Neural cell (in vitro differentiated cells): Measurements from ENCODE around the gene GIMAP8. TPM values are rescaled to one million over a fixed set of nuclear protein-coding genes. Genes with fewer than 3 reads are reported as not detected.
"Not testable (repeated sequence)": the region's sequence is repeated elsewhere in the genome, so short reads cannot be mapped to it uniquely, and the experiment has no call there.

Experiments used
- H2AFZ ChIP-seq: fragments of 200-600, 300-800 bp; sonication (generic), shearing (Covaris generic); 2 replicates; pipeline ENCODE4 v1.6.0; 2014; ENCODE audit warnings: low read depth, mild to moderate bottlenecking, antibody characterized with exemption, low read length, moderate library complexity
- H3F3A ChIP-seq: fragments of 200-600 bp; shearing (Covaris generic); 2 replicates; pipeline ENCODE4 v1.6.1; 2016; ENCODE audit warnings: mild to moderate bottlenecking, moderate library complexity, mixed read lengths, antibody characterized with exemption, low read length; ENCODE audit not compliant: insufficient read depth, poor library complexity, severe bottlenecking
- H3K27ac ChIP-seq: fragments of 200-600, 300-800 bp; sonication (generic), shearing (Covaris generic); 2 replicates; pipeline ENCODE4 v1.5.1; 2014; ENCODE audit warnings: mild to moderate bottlenecking, low read length, moderate library complexity
- H3K27me3 ChIP-seq: fragments of 300-800, 200-600 bp; sonication (generic), shearing (Covaris generic); 2 replicates; pipeline ENCODE4 v1.6.0; 2014; ENCODE audit warnings: mild to moderate bottlenecking, low read depth, low read length, moderate library complexity; ENCODE audit not compliant: insufficient read depth
- H3K36me3 ChIP-seq: fragments of 300-800, 200-600 bp; sonication (generic), shearing (Covaris generic); 2 replicates; pipeline ENCODE4 v1.5.1; 2014; ENCODE audit warnings: mild to moderate bottlenecking, antibody characterized with exemption, low read length, moderate library complexity; ENCODE audit not compliant: insufficient read depth
- H3K4me2 ChIP-seq: fragments of 300-800, 200-600 bp; sonication (generic), shearing (Covaris generic); 2 replicates; pipeline ENCODE4 v1.6.0; 2014; ENCODE audit warnings: mild to moderate bottlenecking, low read length
- H3K4me3 ChIP-seq: fragments of 300-800, 200-600 bp; sonication (generic), shearing (Covaris generic); 2 replicates; pipeline ENCODE4 v1.5.1; 2014; ENCODE audit warnings: mild to moderate bottlenecking, low read length, moderate library complexity
- H3K79me2 ChIP-seq: fragments of 200-600 bp; shearing (Covaris generic); replicated peaks from 2 replicates; pipeline ENCODE4 v1.6.0; 2014; ENCODE audit warnings: mild to moderate bottlenecking, low read length, moderate library complexity; ENCODE audit not compliant: insufficient read depth
- H3K9ac ChIP-seq: fragments of 300-800, 200-600 bp; sonication (generic), shearing (Covaris generic); 2 replicates; pipeline ENCODE4 v1.6.1; 2016; ENCODE audit warnings: mild to moderate bottlenecking, low read length, mixed read lengths
- H3K9me2 ChIP-seq: fragments of 200-600 bp; shearing (Covaris generic); 2 replicates; pipeline ENCODE4 v1.6.1; 2016; ENCODE audit warnings: mild to moderate bottlenecking, low read length, mixed read lengths; ENCODE audit not compliant: insufficient read depth
- H3K9me3 ChIP-seq: fragments of 200-600, 300-800 bp; sonication (generic), shearing (Covaris generic); 2 replicates; pipeline ENCODE4 v1.6.1; 2016; ENCODE audit warnings: mild to moderate bottlenecking, mixed run types, low read length, moderate library complexity, mixed read lengths
- H4K20me1 ChIP-seq: fragments of 200-600 bp; shearing (Covaris generic); 2 replicates; pipeline ENCODE4 v1.6.1; 2016; ENCODE audit warnings: mild to moderate bottlenecking, mixed run types; ENCODE audit not compliant: insufficient read depth
- CTCF ChIP-seq: fragments of 450-650 bp; IDR thresholded peaks from 2 replicates; pipeline ENCODE4 v1.5.1; 2014; ENCODE audit warnings: antibody characterized with exemption, mild to moderate bottlenecking, moderate library complexity; ENCODE audit not compliant: poor library complexity, severe bottlenecking
- EP300 ChIP-seq: fragments of 450-650 bp; conservative IDR thresholded peaks from 2 replicates; pipeline ENCODE4 v1.6.1; 2014; ENCODE audit warnings: antibody characterized with exemption, mild to moderate bottlenecking, moderate library complexity; ENCODE audit not compliant: poor library complexity, severe bottlenecking
- EZH2 ChIP-seq: fragments of 200-600, 300-800 bp; shearing (Covaris generic), sonication (generic); IDR thresholded peaks from 2 replicates; pipeline ENCODE4 v1.6.1; 2014; ENCODE audit warnings: antibody characterized with exemption, low read length, borderline replicate concordance, mild to moderate bottlenecking; ENCODE audit not compliant: insufficient read depth, poor library complexity, severe bottlenecking
- MXI1 ChIP-seq: fragments of 450-650 bp; conservative IDR thresholded peaks from 2 replicates; pipeline ENCODE4 v1.6.1; 2014; ENCODE audit warnings: antibody characterized with exemption, mild to moderate bottlenecking; ENCODE audit not compliant: poor library complexity, severe bottlenecking
- POLR2AphosphoS5 ChIP-seq: IDR thresholded peaks from 2 replicates; pipeline ENCODE4 v1.6.1; 2012
- RAD21 ChIP-seq: fragments of 450-650 bp; conservative IDR thresholded peaks from 2 replicates; pipeline ENCODE4 v1.6.1; 2014; ENCODE audit warnings: antibody characterized with exemption, mild to moderate bottlenecking, moderate library complexity
- SMC3 ChIP-seq: fragments of 450-650 bp; conservative IDR thresholded peaks from 2 replicates; pipeline ENCODE4 v1.6.1; 2014; ENCODE audit warnings: antibody characterized with exemption, mild to moderate bottlenecking, moderate library complexity; ENCODE audit not compliant: poor library complexity
- TAF1 ChIP-seq: IDR thresholded peaks from 2 replicates; pipeline ENCODE4 v1.6.1; 2012; ENCODE audit warnings: low read depth
- polyA plus RNA-seq: library from polyadenylated mRNA; depleted of rRNA; stranded (reverse); fragments of >200 nt; gene quantifications from 2 replicates; pipeline ENCODE4 v1.2.3, GENCODE V29; 2014
- TF ChIP-seq, protein P1 (sequence below): IDR thresholded peaks from 2 replicates; pipeline ENCODE4 v1.6.1; 2012; ENCODE audit warnings: borderline replicate concordance

GIMAP8 gene
- polyA plus RNA-seq, 1 donor from 2014 or later, result not detected

DNA sequence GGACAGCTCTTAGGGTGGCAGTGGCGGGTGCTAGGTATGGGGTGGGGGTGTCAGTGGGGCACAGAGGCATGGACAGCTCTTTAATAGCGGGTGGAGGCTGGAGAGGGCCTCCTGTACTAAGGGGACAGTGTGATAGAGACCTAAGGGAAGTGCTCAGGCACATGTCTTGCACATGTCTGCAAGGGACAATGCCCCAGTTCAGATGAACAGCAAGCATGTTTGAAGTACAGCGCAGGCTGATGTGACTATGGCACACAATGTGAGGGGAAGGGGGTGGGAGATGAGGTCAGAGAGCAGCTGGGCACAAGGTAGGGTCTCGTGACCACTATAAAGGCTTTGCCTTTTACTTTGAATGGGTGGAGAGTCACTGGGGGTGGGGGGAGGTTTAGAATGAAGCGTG is 3.5 kb downstream of the GIMAP8 start:
- TF ChIP-seq CTCF (no peak), POLR2AphosphoS5 (no peak), TAF1 (no peak), RAD21 (no peak), SMC3 (no peak), EP300 (no peak), EZH2 (no peak), MXI1 (no peak)
- TF ChIP-seq, protein P1, sequence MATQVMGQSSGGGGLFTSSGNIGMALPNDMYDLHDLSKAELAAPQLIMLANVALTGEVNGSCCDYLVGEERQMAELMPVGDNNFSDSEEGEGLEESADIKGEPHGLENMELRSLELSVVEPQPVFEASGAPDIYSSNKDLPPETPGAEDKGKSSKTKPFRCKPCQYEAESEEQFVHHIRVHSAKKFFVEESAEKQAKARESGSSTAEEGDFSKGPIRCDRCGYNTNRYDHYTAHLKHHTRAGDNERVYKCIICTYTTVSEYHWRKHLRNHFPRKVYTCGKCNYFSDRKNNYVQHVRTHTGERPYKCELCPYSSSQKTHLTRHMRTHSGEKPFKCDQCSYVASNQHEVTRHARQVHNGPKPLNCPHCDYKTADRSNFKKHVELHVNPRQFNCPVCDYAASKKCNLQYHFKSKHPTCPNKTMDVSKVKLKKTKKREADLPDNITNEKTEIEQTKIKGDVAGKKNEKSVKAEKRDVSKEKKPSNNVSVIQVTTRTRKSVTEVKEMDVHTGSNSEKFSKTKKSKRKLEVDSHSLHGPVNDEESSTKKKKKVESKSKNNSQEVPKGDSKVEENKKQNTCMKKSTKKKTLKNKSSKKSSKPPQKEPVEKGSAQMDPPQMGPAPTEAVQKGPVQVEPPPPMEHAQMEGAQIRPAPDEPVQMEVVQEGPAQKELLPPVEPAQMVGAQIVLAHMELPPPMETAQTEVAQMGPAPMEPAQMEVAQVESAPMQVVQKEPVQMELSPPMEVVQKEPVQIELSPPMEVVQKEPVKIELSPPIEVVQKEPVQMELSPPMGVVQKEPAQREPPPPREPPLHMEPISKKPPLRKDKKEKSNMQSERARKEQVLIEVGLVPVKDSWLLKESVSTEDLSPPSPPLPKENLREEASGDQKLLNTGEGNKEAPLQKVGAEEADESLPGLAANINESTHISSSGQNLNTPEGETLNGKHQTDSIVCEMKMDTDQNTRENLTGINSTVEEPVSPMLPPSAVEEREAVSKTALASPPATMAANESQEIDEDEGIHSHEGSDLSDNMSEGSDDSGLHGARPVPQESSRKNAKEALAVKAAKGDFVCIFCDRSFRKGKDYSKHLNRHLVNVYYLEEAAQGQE, result no peak
- H3K9me2 ChIP-seq, result no peaks in the 10 kb centered on the region
- no peaks in the 10 kb centered on the region for H3K27me3 ChIP-seq
- no peaks in the 10 kb centered on the region for H3K36me3 ChIP-seq
- no peak overlapping the region for H3K4me2 ChIP-seq
- no peaks in the 10 kb centered on the region for H3K79me2 ChIP-seq
- no peaks in the 10 kb centered on the region for H4K20me1 ChIP-seq
- H3K9me3 ChIP-seq, result no peaks in the 10 kb centered on the region
- no peak overlapping the region for H3K9ac ChIP-seq
- no peak overlapping the region for H3K4me3 ChIP-seq
- no peaks in the 10 kb centered on the region for H3F3A ChIP-seq
- H3K27ac ChIP-seq, result no peak overlapping the region
- no peak overlapping the region for H2AFZ ChIP-seq

DNA sequence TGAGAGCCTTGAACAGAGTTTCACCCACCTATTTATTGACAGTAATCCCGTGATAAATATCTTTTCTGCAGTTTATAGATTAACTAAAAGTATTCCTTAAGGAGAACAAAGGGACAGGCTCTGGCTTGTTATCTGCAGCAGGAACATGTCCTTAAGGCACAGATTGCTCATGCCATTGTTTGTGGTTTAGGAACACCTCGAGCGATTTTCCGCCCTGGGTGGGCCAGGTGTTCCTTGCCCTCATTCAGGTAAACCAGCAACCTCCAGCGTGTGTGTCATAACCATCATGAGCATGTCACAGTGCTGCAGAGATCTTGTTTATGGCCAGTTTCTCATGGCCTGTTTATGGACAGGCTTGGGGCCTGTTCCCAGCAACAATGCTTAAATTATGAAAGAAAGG is 6.6 kb downstream of the GIMAP8 start:
- H2AFZ ChIP-seq, H3K4me2 ChIP-seq, H3K27me3 ChIP-seq, H3K79me2 ChIP-seq, H3K9me3 ChIP-seq, H3K9ac ChIP-seq, H3K27ac ChIP-seq, H3F3A ChIP-seq, H3K36me3 ChIP-seq, H3K9me2 ChIP-seq, H4K20me1 ChIP-seq, H3K4me3 ChIP-seq: not testable (repeated sequence)

DNA sequence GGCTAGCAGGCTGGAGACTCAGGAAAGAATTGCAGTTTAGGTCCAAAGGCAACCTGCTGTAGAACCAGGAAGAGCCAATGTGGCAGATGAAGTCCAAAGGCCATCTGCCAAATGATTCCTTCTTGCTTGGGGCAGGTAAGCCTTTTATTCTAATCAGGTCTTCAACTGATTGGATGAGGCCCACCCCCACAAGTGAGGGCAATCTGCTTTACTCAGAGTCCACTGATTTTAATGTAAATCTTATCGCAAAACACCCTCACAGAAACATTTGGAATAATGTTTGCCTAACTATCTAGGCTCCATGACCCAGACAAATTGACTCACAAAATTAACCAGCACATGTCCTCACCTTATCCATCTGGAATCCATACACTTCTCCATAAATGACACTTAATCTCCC is 7.8 kb downstream of the GIMAP8 start:
- no peaks in the 10 kb centered on the region for H3K9me3 ChIP-seq
- no peaks in the 10 kb centered on the region for H3F3A ChIP-seq
- H3K27me3 ChIP-seq, result no peaks in the 10 kb centered on the region
- H3K4me2 ChIP-seq, result no peak overlapping the region
- H3K36me3 ChIP-seq, result no peaks in the 10 kb centered on the region
- TF ChIP-seq, protein P1, result no peak
- TF ChIP-seq TAF1 (no peak), SMC3 (no peak), MXI1 (no peak), EP300 (no peak), CTCF (no peak), EZH2 (no peak)
- H3K9me2 ChIP-seq, result no peaks in the 10 kb centered on the region
- no peak overlapping the region for H3K9ac ChIP-seq
- no peak overlapping the region for H3K27ac ChIP-seq
- no peak overlapping the region for H3K4me3 ChIP-seq
- H2AFZ ChIP-seq, result no peak overlapping the region
- no peaks in the 10 kb centered on the region for H3K79me2 ChIP-seq
- H4K20me1 ChIP-seq, result no peaks in the 10 kb centered on the region
